Left ventricle myocardium inferior (tissue), 1 donor: ENCODE data around the gene SLC5A3. TPM values are rescaled to one million over a fixed set of nuclear protein-coding genes. Genes with fewer than 3 reads are reported as not detected.

Source experiments
- DNase-seq: peaks from one replicate; pipeline ENCODE4 v3.0.0-alpha.2; 2020
- H3K27ac ChIP-seq: fragments of 200-600 bp; replicated peaks from 2 replicates; pipeline ENCODE4 v1.8.0; 2021
- H3K27me3 ChIP-seq: fragments of 200-600 bp; 2 replicates; pipeline ENCODE4 v1.8.0; 2021; ENCODE audit warnings: low read depth
- H3K36me3 ChIP-seq: fragments of 200-600 bp; 2 replicates; pipeline ENCODE4 v1.8.0; 2021
- H3K4me1 ChIP-seq: fragments of 200-600 bp; 2 replicates; pipeline ENCODE4 v1.8.0; 2021
- H3K4me3 ChIP-seq: fragments of 200-600 bp; 2 replicates; pipeline ENCODE4 v1.8.0; 2021; ENCODE audit warnings: mild to moderate bottlenecking, moderate library complexity
- H3K9me3 ChIP-seq: fragments of 200-600 bp; replicated peaks from 2 replicates; pipeline ENCODE4 v1.8.0; 2021
- CTCF ChIP-seq: fragments of 200-600 bp; IDR thresholded peaks from 2 replicates; pipeline ENCODE4 v1.8.0; 2021; ENCODE audit warnings: antibody characterized with exemption, mild to moderate bottlenecking, borderline replicate concordance
- intact Hi-C: fragments of 100-400 bp; cut with micrococcal nuclease; formaldehyde crosslinking; loops from one replicate; pipeline ENCODE4 v1.11.0; 2022
- total RNA-seq: library from RNA; stranded (reverse); fragmentation: NEBNext Ultra II Directional; extraction: Animal tissue kit (Norgen Biotek cat#: 25700); gene quantifications from one replicate; pipeline ENCODE4 v1.2.1, GENCODE V29; 2021
- donor health status: DM: no; HTN: yes; CAD: no; lungs with severe emphysema.

SLC5A3 gene
- total RNA-seq, 1 donor from 2014 or later: 4.7 TPM

DNA sequence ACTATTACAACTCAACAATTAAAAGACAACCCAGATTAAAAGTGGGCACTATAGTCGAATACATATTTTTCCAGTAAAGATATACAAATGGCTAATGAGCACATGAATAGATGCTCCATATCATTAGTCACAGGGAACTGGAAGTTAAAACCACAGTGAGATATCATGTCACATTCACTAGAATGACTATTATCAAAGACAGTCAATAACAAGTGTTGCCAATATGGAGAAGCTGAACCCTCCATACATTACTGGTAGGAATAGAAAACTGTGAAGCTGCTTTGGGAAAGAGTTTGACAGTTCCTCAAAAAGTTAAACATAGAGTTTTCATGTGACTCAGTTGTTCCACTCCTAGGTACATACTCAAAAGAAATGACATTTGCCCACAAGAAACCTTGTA, 30.6 kb upstream of the SLC5A3 start:
- TF ChIP-seq CTCF: no peak
- Histone ChIP-seq H3K27ac (no peak overlapping the region), H3K27me3 (peaks cover 3% of the 10 kb centered on the region), H3K4me1 (no peaks in the 10 kb centered on the region), H3K36me3 (no peaks in the 10 kb centered on the region), H3K9me3 (no peaks in the 10 kb centered on the region), H3K4me3 (no peak overlapping the region)
- intact Hi-C loops: no loop called here
- DNase-seq: no peak

DNA sequence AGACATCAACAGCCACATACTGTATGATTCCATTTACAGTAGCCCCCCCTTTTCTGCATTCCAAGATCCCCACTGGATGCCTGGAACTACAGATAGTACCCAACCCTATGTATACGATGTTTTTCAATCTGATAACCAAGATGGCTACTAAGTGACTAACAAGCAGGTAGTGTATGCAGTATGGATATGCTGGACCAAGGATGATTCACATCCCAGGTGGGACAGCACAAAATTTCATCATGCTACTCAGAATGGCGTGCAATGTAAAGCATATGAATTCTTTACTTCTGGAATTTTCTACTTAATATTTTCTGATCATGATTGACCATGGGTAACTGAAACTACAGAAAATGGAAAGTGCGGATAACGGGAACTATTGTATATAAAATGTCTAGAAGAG, 30.0 kb upstream of the SLC5A3 start:
- H3K4me3 ChIP-seq: no peak overlapping the region
- H3K27me3 ChIP-seq: peaks cover 3% of the 10 kb centered on the region
- H3K9me3 ChIP-seq: no peaks in the 10 kb centered on the region
- intact Hi-C loops: no loop called here
- H3K4me1 ChIP-seq: no peaks in the 10 kb centered on the region
- no peak for TF ChIP-seq CTCF
- no peak overlapping the region for H3K27ac ChIP-seq
- no peak for DNase-seq
- H3K36me3 ChIP-seq: no peaks in the 10 kb centered on the region

DNA sequence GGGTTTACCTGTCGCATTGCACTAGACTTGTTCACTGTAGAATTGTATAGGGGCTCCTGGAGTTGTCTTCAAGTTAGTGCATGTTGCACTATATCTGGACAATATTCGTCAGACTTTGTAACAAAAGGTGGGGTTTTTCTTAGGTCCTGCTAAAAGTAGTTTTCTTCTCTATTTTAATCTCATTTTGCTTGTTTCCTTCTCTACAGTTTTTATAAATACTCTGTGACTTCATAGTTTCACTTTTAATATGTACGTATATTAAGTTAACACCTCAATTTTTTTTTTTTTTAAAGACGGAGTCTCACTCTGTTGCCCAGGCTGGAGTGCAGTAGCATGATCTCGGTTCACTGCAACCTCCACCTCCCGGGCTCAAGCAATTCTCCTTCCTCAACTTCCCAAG, 26.5 kb upstream of the SLC5A3 start:
- DNase-seq: no peak
- Histone ChIP-seq H3K4me3 (no peak overlapping the region), H3K4me1 (no peaks in the 10 kb centered on the region), H3K36me3 (no peaks in the 10 kb centered on the region), H3K9me3 (no peaks in the 10 kb centered on the region), H3K27me3 (peaks cover 3% of the 10 kb centered on the region), H3K27ac (no peak overlapping the region)
- intact Hi-C loops: no loop called here
- TF ChIP-seq CTCF: no peak

DNA sequence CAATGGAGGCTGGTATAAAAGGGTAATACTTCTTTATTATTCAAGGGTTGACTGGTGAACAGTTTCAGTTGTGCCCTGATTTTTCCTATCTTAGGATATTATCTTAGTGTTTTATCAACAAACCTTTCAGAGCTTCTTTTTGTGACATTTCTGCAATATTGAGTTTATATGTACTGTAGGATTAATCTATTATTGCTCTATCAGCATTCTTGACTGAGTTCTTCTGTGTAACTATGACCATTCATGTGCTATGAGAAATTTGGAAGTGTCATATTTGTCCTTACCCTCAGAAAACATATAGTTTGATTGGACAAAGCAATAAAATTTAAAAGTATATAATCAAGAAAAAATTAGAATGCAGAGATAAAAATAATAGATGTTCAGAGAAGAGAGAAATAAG, 25.5 kb upstream of the SLC5A3 start:
- Histone ChIP-seq H3K4me1 (no peaks in the 10 kb centered on the region), H3K36me3 (no peaks in the 10 kb centered on the region), H3K27me3 (peaks cover 3% of the 10 kb centered on the region), H3K9me3 (no peaks in the 10 kb centered on the region), H3K4me3 (no peak overlapping the region), H3K27ac (no peak overlapping the region)
- intact Hi-C loops: no loop called here
- TF ChIP-seq CTCF: no peak
- no peak for DNase-seq

GRCh38 chr21:34052171-34052570, 21.2 kb upstream of the SLC5A3 start:
- H3K27me3 ChIP-seq: peaks cover 1% of the 10 kb centered on the region
- H3K4me3 ChIP-seq: no peak overlapping the region
- intact Hi-C loops: no loop called here
- no peaks in the 10 kb centered on the region for H3K4me1 ChIP-seq
- H3K36me3 ChIP-seq: no peaks in the 10 kb centered on the region
- no peak for DNase-seq
- TF ChIP-seq CTCF: no peak
- no peak overlapping the region for H3K27ac ChIP-seq
- no peaks in the 10 kb centered on the region for H3K9me3 ChIP-seq

GRCh38 chr21:34054259-34054658, 19.1 kb upstream of the SLC5A3 start:
- Histone ChIP-seq H3K36me3 (no peaks in the 10 kb centered on the region), H3K4me1 (no peaks in the 10 kb centered on the region), H3K9me3 (no peaks in the 10 kb centered on the region), H3K27ac (no peak overlapping the region), H3K4me3 (no peak overlapping the region), H3K27me3 (no peaks in the 10 kb centered on the region)
- intact Hi-C loops: no loop called here
- TF ChIP-seq CTCF: no peak
- DNase-seq: no peak
